GM12891 (cell line): Measurements from ENCODE around the gene PLCB1.

ENCODE experiments used
- POLR2A ChIP-seq: IDR thresholded peaks from 2 replicates; pipeline ENCODE4 v1.6.1; 2011; ENCODE audit warnings: low read depth, low read length, control low read depth
- POLR2AphosphoS5 ChIP-seq: IDR thresholded peaks from 2 replicates; pipeline ENCODE4 v1.6.1; 2011; ENCODE audit warnings: low read depth, low read length, control low read depth

DNA sequence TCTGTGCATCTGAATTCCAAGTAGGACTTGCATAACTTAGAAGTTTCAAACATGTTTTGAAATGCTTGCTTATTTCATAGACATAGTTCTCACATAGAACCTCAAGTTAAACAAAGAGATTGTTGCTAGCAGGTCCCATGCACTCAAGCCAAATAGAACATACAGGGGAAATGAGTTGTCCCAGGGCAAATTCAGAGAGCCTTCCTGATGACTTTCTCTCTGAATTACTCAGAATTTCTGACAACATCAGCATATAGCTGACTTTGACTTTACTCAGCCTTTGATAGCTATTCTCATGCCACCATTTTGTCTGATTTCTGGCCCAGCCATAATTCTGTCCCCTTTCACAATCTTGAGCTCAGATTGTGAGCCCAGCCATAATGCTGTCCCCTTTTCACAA lies 603.6 kb downstream of the PLCB1 start:
- TF ChIP-seq POLR2A (no peak), POLR2AphosphoS5 (no peak)
